Astrocyte (in vitro differentiated cells and primary cell): ENCODE data around the gene PAM16. TPM values are rescaled to one million over a fixed set of nuclear protein-coding genes. Genes with fewer than 3 reads are reported as not detected.
A peak's percentile ranks its signal among the peaks of the same experiment; 100 is the strongest.
"Not testable (repeated sequence)": the region's sequence is repeated elsewhere in the genome, so short reads cannot be mapped to it uniquely, and the experiment has no call there.

ENCODE experiments used
- DNase-seq: peaks from one replicate; pipeline ENCODE4 v3.0.0-alpha.2; 2010; ENCODE audit warnings: low read depth
- FAIRE-seq: peaks from 2 replicates; lab custom pipeline; 2011; peaks lifted over from hg19 to GRCh38; lab: Jason Lieb, UNC
- H2AFZ ChIP-seq: 2 replicates; pipeline ENCODE4 v1.6.0; 2012; ENCODE audit warnings: low read depth, low read length, inconsistent platforms
- H3K27ac ChIP-seq: 2 replicates; pipeline ENCODE4 v1.5.1; 2011; ENCODE audit warnings: low read depth, low read length, inconsistent platforms
- H3K27me3 ChIP-seq: 2 replicates; pipeline ENCODE4 v1.6.0; 2011; ENCODE audit warnings: low read length, inconsistent platforms; ENCODE audit not compliant: insufficient read depth
- H3K36me3 ChIP-seq: 2 replicates; pipeline ENCODE4 v1.5.1; 2011; ENCODE audit warnings: low read length, inconsistent platforms; ENCODE audit not compliant: insufficient read depth
- H3K4me1 ChIP-seq: 2 replicates; pipeline ENCODE4 v1.5.1; 2011; ENCODE audit warnings: low read length, inconsistent platforms; ENCODE audit not compliant: insufficient read depth
- H3K4me2 ChIP-seq: 2 replicates; pipeline ENCODE4 v1.6.0; 2012; ENCODE audit warnings: low read length, inconsistent platforms
- H3K4me3 ChIP-seq: 2 replicates; pipeline ENCODE4 v1.5.1; 2011; ENCODE audit warnings: low read depth, mild to moderate bottlenecking, low read length, inconsistent platforms; ENCODE audit not compliant: insufficient read depth
- H3K79me2 ChIP-seq: 2 replicates; pipeline ENCODE4 v1.6.0; 2012; ENCODE audit warnings: mild to moderate bottlenecking, low read length, inconsistent platforms; ENCODE audit not compliant: insufficient read depth
- H3K9ac ChIP-seq: 2 replicates; pipeline ENCODE4 v1.6.0; 2012; ENCODE audit warnings: mild to moderate bottlenecking, low read length, inconsistent platforms
- H3K9me3 ChIP-seq: 2 replicates; pipeline ENCODE4 v1.5.1; 2012; ENCODE audit warnings: low read depth, mild to moderate bottlenecking, low read length, inconsistent platforms; ENCODE audit not compliant: insufficient read depth
- H4K20me1 ChIP-seq: 2 replicates; pipeline ENCODE4 v1.6.0; 2012; ENCODE audit warnings: low read length, inconsistent platforms; ENCODE audit not compliant: insufficient read depth
- H3K27ac Mint-ChIP-seq: one replicate; pipeline ENCODE4 v1.8.0; 2021; ENCODE audit warnings: mild to moderate bottlenecking, mixed read lengths; ENCODE audit not compliant: unreplicated experiment
- H3K27me3 Mint-ChIP-seq: one replicate; pipeline ENCODE4 v1.8.0; 2021; ENCODE audit warnings: low read depth, mixed read lengths; ENCODE audit not compliant: unreplicated experiment
- H3K36me3 Mint-ChIP-seq: one replicate; pipeline ENCODE4 v1.8.0; 2021; ENCODE audit warnings: low read depth, mixed read lengths; ENCODE audit not compliant: unreplicated experiment
- H3K4me1 Mint-ChIP-seq: one replicate; pipeline ENCODE4 v1.8.0; 2021; ENCODE audit warnings: low read depth, mixed read lengths; ENCODE audit not compliant: unreplicated experiment
- H3K4me3 Mint-ChIP-seq: one replicate; pipeline ENCODE4 v1.8.0; 2021; ENCODE audit warnings: mild to moderate bottlenecking, moderate library complexity, mixed read lengths; ENCODE audit not compliant: unreplicated experiment
- H3K9me3 Mint-ChIP-seq: one replicate; pipeline ENCODE4 v1.8.0; 2021; ENCODE audit warnings: mild to moderate bottlenecking, mixed read lengths; ENCODE audit not compliant: unreplicated experiment
- CTCF ChIP-seq: IDR thresholded peaks from 2 replicates; pipeline ENCODE4 v1.5.1; 2011; ENCODE audit warnings: low read depth, mild to moderate bottlenecking, inconsistent platforms, low read length, moderate library complexity; ENCODE audit not compliant: insufficient read depth
- EZH2 ChIP-seq: IDR thresholded peaks from 2 replicates; pipeline ENCODE4 v1.6.1; 2012; ENCODE audit warnings: mild to moderate bottlenecking, low read length, inconsistent platforms; ENCODE audit not compliant: insufficient read depth
- total RNA-seq: library from RNA; stranded (reverse); gene quantifications from 2 replicates; pipeline ENCODE4 v1.2.1, GENCODE V29; 2021

PAM16 gene
- total RNA-seq, 1 donor from 2014 or later, result 51.9 TPM

DNA sequence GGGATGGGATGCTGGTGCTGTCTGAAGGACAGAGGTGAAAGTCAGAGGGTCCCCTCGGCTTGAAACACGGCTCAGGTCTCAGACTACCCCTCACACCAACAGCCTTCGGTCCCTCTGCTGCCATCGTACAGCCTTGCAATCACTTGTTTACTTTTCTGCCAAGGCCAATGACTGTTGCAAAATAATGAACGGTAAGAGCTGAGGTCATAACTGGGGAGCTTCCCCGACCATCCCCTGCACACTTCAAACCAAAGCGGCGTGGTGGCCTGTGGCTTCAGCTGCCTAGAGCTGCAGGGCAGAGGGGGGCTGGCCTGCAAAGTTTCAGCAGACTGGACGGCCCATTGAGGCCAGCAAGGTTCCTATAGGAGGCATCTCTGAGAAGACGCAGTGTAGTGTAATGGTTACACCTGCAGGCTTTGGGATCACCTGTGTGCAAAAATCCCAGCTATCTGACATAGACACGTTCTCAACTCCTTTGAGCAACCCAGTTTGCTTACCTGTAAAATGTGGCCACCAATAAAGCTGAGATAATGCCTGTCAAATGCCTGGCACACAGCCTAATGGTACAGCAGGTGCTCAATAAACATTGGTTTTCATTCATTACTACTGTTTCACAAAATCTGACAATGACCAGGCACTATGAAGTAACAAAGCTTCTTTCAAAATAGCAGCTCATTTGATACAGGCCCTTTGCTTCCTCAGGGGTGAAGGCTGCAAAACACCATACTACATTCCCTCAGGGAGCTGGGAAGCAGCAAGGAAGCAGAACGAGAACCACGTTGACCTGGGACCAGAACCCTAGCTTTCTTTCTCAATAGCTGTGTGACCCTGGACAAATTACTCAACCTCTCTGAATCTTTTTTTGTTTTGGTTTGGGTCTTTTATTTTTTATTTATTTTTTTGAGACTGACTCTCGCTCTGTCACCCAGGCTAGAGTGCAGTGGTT, 5.0 kb downstream of the PAM16 start:
- peaks cover 80% of the 10 kb centered on the region for H4K20me1 ChIP-seq

DNA sequence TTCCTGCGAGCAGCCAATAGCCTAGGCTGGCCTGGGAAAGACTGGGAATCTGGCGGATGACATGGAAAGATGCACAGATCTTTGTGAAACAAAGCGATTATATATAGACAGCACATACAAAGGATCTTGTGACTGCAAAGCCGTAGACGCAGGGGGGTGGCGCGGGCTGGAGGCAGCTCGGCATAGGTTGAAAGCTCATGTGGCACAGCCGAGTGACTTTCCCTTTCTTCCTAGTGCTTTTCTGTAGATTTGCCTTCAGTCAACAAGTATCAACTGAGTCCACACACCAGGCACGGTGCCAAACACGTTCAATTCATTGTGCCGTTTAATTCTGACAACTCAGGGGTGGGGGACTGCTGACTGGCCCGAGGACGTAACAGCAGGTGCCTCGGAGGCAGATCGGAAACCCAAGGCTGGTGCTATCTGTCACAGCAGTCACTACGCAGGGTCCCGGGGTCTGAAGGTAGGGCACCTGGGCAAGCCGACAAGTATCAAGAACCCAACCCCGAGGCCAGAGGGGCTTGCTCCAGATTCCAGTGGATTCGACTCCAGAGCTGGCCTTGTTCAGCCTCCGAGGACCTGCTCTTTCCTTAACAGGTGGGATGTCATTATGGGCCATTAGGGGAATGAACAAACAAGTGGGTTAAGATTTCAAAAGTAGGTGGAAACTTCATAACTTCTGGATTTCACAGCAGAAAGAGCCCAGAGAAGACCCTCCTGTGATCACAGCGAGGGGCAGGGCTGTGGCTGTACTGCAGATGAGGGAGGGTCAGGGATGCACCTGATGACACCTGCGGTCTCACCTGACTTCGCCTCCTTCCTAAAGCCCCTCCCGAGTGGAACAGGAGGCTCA, 5.9 kb downstream of the PAM16 start:
- no peaks in the 10 kb centered on the region for H3K27me3 Mint-ChIP-seq
- peaks cover 82% of the 10 kb centered on the region for H3K79me2 ChIP-seq
- H3K27ac ChIP-seq, result no peak overlapping the region
- FAIRE-seq (no peak), DNase-seq (no peak)
- no peak overlapping the region for H2AFZ ChIP-seq
- no peaks in the 10 kb centered on the region for H3K9me3 ChIP-seq
- no peak overlapping the region for H3K4me2 ChIP-seq
- no peak overlapping the region for H3K9ac ChIP-seq
- no peaks in the 10 kb centered on the region for H3K36me3 ChIP-seq
- H3K4me3 ChIP-seq, result no peak overlapping the region
- H3K9me3 Mint-ChIP-seq, result no peaks in the 10 kb centered on the region
- H3K27me3 ChIP-seq, result no peaks in the 10 kb centered on the region
- H3K4me1 ChIP-seq, result no peaks in the 10 kb centered on the region
- TF ChIP-seq CTCF (no peak), EZH2 (no peak)
- H4K20me1 ChIP-seq, result peaks cover 86% of the 10 kb centered on the region
- H3K4me3 Mint-ChIP-seq, result no peak overlapping the region
- peak overlapping the region; percentile 53 for H3K27ac Mint-ChIP-seq
- peaks cover 4% of the 10 kb centered on the region for H3K4me1 Mint-ChIP-seq
- peaks cover 9% of the 10 kb centered on the region for H3K36me3 Mint-ChIP-seq

More for the DNA sequence above, 5.0 kb downstream of the PAM16 start:
- Histone ChIP-seq H3K36me3 (no peaks in the 10 kb centered on the region), H3K9ac (no peak overlapping the region), H3K4me2 (no peak overlapping the region), H3K4me3 (no peak overlapping the region), H3K27me3 (no peaks in the 10 kb centered on the region), H3K27ac (no peak overlapping the region), H2AFZ (no peak overlapping the region), H3K9me3 (no peaks in the 10 kb centered on the region), H3K79me2 (peaks cover 84% of the 10 kb centered on the region), H3K4me1 (no peaks in the 10 kb centered on the region)
- no peak for DNase-seq
- no peak overlapping the region for H3K4me3 Mint-ChIP-seq
- FAIRE-seq, result no peak
- H3K27ac Mint-ChIP-seq, result no peak overlapping the region
- peaks cover 4% of the 10 kb centered on the region for H3K4me1 Mint-ChIP-seq
- H3K36me3 Mint-ChIP-seq, result peaks cover 9% of the 10 kb centered on the region
- H3K27me3 Mint-ChIP-seq, result no peaks in the 10 kb centered on the region
- no peak for TF ChIP-seq EZH2
- TF ChIP-seq CTCF, result no peak
- H3K9me3 Mint-ChIP-seq, result no peaks in the 10 kb centered on the region

DNA sequence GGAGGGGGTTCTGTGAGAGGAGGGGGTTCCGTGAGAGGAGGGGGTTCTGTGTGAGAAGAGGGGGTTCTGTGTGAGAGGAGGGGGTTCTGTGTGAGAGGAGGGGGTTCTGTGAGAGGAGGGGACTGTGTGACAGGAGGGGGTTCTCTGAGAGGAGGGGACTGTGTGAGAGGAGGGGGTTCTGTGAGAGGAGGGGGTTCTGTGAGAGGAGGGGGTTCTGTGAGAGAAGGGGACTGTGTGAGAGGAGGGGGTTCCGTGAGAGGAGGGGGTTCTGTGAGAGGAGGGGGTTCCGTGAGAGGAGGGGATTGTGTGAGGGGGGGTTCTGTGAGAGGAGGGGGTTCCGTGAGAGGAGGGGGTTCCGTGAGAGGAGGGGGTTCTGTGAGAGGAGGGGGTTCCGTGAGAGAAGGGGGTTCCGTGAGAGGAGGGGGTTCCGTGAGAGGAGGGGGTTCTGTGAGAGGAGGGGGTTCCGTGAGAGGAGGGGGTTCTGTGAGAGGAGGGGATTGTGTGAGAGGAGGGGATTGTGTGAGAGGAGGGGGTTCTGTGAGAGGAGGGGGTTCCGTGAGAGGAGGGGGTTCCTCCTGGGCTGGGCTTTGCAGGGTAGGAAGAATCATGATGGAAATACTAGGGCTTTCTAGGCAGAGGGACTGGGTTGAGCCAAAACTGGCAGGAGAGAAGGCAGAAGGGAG, 6.7 kb downstream of the PAM16 start:
- H3K27ac ChIP-seq, H3K4me3 Mint-ChIP-seq: not testable (repeated sequence)

More for the DNA sequence above, 6.7 kb downstream of the PAM16 start:
- not testable (repeated sequence) for H2AFZ ChIP-seq, H3K9ac ChIP-seq, FAIRE-seq, DNase-seq, H3K4me2 ChIP-seq, H3K9me3 ChIP-seq, H3K27me3 ChIP-seq, H3K36me3 ChIP-seq, H3K4me1 ChIP-seq, H3K27ac Mint-ChIP-seq, H3K4me3 ChIP-seq, H3K27me3 Mint-ChIP-seq, H3K36me3 Mint-ChIP-seq, H3K9me3 Mint-ChIP-seq, H3K4me1 Mint-ChIP-seq
- Histone ChIP-seq H3K79me2 (peaks cover 75% of the 10 kb centered on the region), H4K20me1 (peaks cover 87% of the 10 kb centered on the region)
